ENCODE measurements around the gene TTC39B. TPM values are rescaled to one million over a fixed set of nuclear protein-coding genes. Genes with fewer than 3 reads are reported as not detected.

The TTC39B gene
- polyA plus RNA-seq, 4 donors = 8.2 to 9.8 (median 8.3) TPM

- DNase-seq (ENCODE audit: low read depth in 4 of 4, low spot score in 3 of 4) = no peak
Measured at GRCh38 chr9:15138357-15138686, 168.7 kb downstream of the TTC39B start.

- DNase-seq (ENCODE audit: low read depth in 4 of 4, low spot score in 3 of 4) = no peak
Measured at GRCh38 chr9:15137658-15138356, 169.2 kb downstream of the TTC39B start.

GRCh38 chr9:15137089-15137488 is 169.9 kb downstream of the TTC39B start:
- DNase-seq (ENCODE audit: low read depth in 4 of 4, low spot score in 3 of 4) = no peak

GRCh38 chr9:15136646-15137045 is 170.4 kb downstream of the TTC39B start:
- no peak for DNase-seq (ENCODE audit: low read depth in 4 of 4, low spot score in 3 of 4)

GRCh38 chr9:15135164-15135792 is 171.7 kb downstream of the TTC39B start:
- DNase-seq (ENCODE audit: low read depth in 4 of 4, low spot score in 3 of 4) = peak; percentile 64 to 81 (median 70)

- no peak for DNase-seq (ENCODE audit: low read depth in 4 of 4, low spot score in 3 of 4)
Measured at GRCh38 chr9:15133488-15133887, 173.5 kb downstream of the TTC39B start.

- DNase-seq (ENCODE audit: low read depth in 4 of 4, low spot score in 3 of 4) = no peak
Measured at GRCh38 chr9:15132091-15132490, 174.9 kb downstream of the TTC39B start.

- DNase-seq (ENCODE audit: low read depth in 4 of 4, low spot score in 3 of 4) = no peak
Measured at GRCh38 chr9:15131094-15131493, 175.9 kb downstream of the TTC39B start.

- DNase-seq (ENCODE audit: low read depth in 4 of 4, low spot score in 3 of 4) = no peak
Measured at GRCh38 chr9:15127831-15128230, 179.2 kb downstream of the TTC39B start.

- DNase-seq (ENCODE audit: low read depth in 4 of 4, low spot score in 3 of 4) = no peak
Measured at GRCh38 chr9:15121630-15122029, 185.4 kb downstream of the TTC39B start.

- no peak for DNase-seq (ENCODE audit: low read depth in 4 of 4, low spot score in 3 of 4)
Measured at GRCh38 chr9:15116130-15116580, 190.9 kb downstream of the TTC39B start.

GRCh38 chr9:15115702-15116101 is 191.3 kb downstream of the TTC39B start:
- DNase-seq (ENCODE audit: low read depth in 4 of 4, low spot score in 3 of 4) = no peak

GRCh38 chr9:15115041-15115440 is 192.0 kb downstream of the TTC39B start:
- no peak for DNase-seq (ENCODE audit: low read depth in 4 of 4, low spot score in 3 of 4)

Other genes starting within 250 kb of the TTC39B start
- gene SNAPC3, start 115.7 kb upstream of the TTC39B start, polyA plus RNA-seq (ENCODE audit: insufficient read length in 4 of 4) = 10 to 100 TPM; 34.6 to 51.8 (median 49.2) TPM
- gene PSIP1, start 203.8 kb upstream of the TTC39B start, polyA plus RNA-seq (ENCODE audit: insufficient read length in 4 of 4) = 100 to 1,000 TPM; 182 to 241 (median 214) TPM
- 1 to 10 TPM; 4.5 to 6.8 (median 5.7) TPM for gene CCDC171, start 245.8 kb upstream of the TTC39B start, polyA plus RNA-seq (ENCODE audit: insufficient read length in 4 of 4)

All from left renal pelvis (tissue), 4 donors.